ENCODE data around the gene LRRC70. TPM values are rescaled to one million over a fixed set of nuclear protein-coding genes. Genes with fewer than 3 reads are reported as not detected.

Gene LRRC70
- total and polyA plus RNA-seq, 2 of the 8 experiments (the other 6 are each of a cell fraction or from before 2014, with no cell fraction given) = 0.62 to 0.67 TPM

- Histone ChIP-seq H2AFZ (ENCODE audit: low read length) (no peak overlapping the region), H3K9ac (replicated peaks in 1 of 4; ENCODE audit: extremely low read depth in 1 of 4, low read depth in 3 of 4, low read length in 3 of 4) (no peak overlapping the region), H3K4me1 (replicated peaks in 1 of 4; ENCODE audit: control insufficient read depth in 3 of 4, insufficient read depth in 4 of 4, low read length in 3 of 4) (no peaks in the 10 kb centered on the region), H2BK5ac (ENCODE audit: low read depth, low read length) (no peak overlapping the region), H3K4ac (replicated peaks; ENCODE audit: insufficient read length, low read depth, low read length) (no peak overlapping the region), H3K14ac (ENCODE audit: insufficient read length) (no peak overlapping the region), H2BK20ac (ENCODE audit: low read length) (no peak overlapping the region), H3K56ac (replicated peaks; ENCODE audit: insufficient read length, low read depth, low read length) (no peak overlapping the region), H3K27ac (ENCODE audit: low read depth, low read length) (no peak overlapping the region), H3K18ac (ENCODE audit: extremely low read depth, low read length) (no peak overlapping the region), H3K79me2 (ENCODE audit: control insufficient read depth in 1 of 2, insufficient read depth in 2 of 2, low read length in 2 of 2) (no peaks in the 10 kb centered on the region), H4K91ac (replicated peaks; ENCODE audit: insufficient read length, low read length) (no peak overlapping the region), H2BK15ac (ENCODE audit: low read length) (no peak overlapping the region), H3K27me3 (replicated peaks in 1 of 4; ENCODE audit: control insufficient read depth in 3 of 4, extremely low read depth in 1 of 4, insufficient read depth in 3 of 4, low read length in 3 of 4) (no peaks in the 10 kb centered on the region), H3K4me3 (ENCODE audit: extremely low read depth in 1 of 4, insufficient read depth in 2 of 4, low read depth in 3 of 4, low read length in 4 of 4) (no peak overlapping the region), H2BK120ac (replicated peaks; ENCODE audit: low read depth, low read length) (no peak overlapping the region), H2AK5ac (ENCODE audit: low read depth, low read length) (no peak overlapping the region), H4K20me1 (replicated peaks in 1 of 2; ENCODE audit: control insufficient read depth in 1 of 2, insufficient read depth in 2 of 2, low read length in 2 of 2) (peaks cover 0 to 1% of the 10 kb centered on the region in 2 experiments), H3K4me2 (ENCODE audit: insufficient read depth in 1 of 2, low read depth in 2 of 2, low read length in 2 of 2) (no peak overlapping the region), H3K9me3 (ENCODE audit: insufficient read depth in 2 of 2, low read depth in 1 of 2, low read length in 1 of 2) (no peaks in the 10 kb centered on the region), H3K23ac (ENCODE audit: insufficient read length) (no peak overlapping the region), H3K36me3 (ENCODE audit: control insufficient read depth in 2 of 4, insufficient read depth in 4 of 4, low read length in 3 of 4) (no peaks in the 10 kb centered on the region), H4K8ac (ENCODE audit: extremely low read depth, insufficient read depth, low read length) (no peak overlapping the region), H3K79me1 (ENCODE audit: low read depth, low read length) (no peaks in the 10 kb centered on the region), H3K23me2 (ENCODE audit: low read depth, low read length) (no peaks in the 10 kb centered on the region), H2BK12ac (ENCODE audit: low read depth, low read length) (no peak overlapping the region), H4K5ac (ENCODE audit: insufficient read length, low read depth, low read length) (no peak overlapping the region)
- POLR2A ChIA-PET (ENCODE audit: partially characterized antibody) = no interaction called here
- CTCF ChIA-PET (ENCODE audit: partially characterized antibody) = interaction anchor here (0.6 kb wide), 1 partner anchor 208 kb away, joined by 3 read pairs; no protein-coding TSS in a partner anchor
- DNase-seq (ENCODE audit: low read depth in 1 of 2, low spot score in 2 of 2) (no peak), FAIRE-seq (no peak)
- 84% methylated on average over 4 of the region's 4 CpGs; no CpG with 5 or more reads in 1 of the 2 experiments for WGBS, 2 experiments (ENCODE audit: extremely low coverage in 1 of 2, insufficient coverage in 1 of 2, insufficient read length in 1 of 2, insufficient replicate concordance in 2 of 2, low coverage in 1 of 2, low lambda C conversion rate in 2 of 2, missing lambda C conversion rate in 1 of 2)
Observed at GRCh38 chr5:62576570-62577170, 1.9 kb upstream of the LRRC70 start.
